GM18502 (cell line): ENCODE data around the gene DARS1.

ENCODE experiments used
- ATAC-seq: cut with Tn5 transposase; IDR thresholded peaks from one replicate; pipeline ENCODE4 v1.9.1; 2021; ENCODE audit warnings: mild to moderate bottlenecking; ENCODE audit not compliant: unreplicated experiment, poor library complexity

The DARS1 gene

DNA sequence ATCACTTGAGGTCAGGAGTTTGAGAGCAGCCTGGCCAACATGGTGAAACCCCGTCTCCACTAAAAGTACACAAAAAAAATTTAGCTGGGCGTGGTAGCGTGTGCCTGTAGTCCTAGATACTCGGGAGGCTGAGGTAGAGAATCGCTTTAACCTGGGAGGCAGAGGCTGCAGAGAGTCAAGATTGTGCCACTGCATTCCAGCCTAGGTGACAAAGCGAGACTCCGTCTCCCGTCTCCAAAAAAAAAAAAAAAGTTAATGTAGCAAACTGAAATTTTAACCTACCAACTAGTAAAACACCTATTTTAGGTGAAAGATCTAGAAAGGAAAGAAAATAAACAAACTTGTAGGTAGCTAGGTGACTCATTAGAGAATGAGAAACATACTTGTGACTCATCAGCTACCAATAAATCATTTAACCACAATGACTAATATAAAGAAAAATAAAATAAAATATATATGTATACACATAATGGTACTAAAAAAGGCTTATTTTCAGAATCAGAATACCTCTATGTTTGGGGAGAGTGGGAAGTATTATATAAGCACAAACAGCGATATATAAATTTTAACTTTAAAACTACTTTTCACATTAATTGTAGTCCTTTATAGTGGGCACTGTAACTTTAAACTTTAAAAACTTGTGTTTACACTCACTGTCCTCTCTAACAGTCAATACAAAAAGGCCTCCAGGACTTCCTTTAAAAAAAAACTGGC, 36.6 kb downstream of the DARS1 start:
- peak; percentile 86 for ATAC-seq

DNA sequence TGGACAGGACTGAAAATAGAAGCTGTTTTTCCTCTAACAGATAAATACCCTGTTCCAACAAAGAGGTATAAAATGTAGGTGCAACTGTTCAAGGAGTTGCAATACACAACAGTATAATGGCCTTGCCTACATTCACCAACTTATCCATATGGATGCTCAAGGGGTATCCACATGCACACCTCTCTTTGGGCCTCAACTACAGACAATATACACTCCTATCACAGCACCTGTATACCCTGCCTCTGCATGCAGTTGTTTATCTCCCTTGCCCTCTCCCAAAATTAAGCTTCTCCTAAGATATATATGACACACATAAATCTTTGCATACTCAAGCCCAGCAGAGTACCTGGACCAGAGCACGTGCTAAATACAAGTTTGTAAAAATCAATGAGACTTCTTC, 37.3 kb downstream of the DARS1 start:
- no peak for ATAC-seq

DNA sequence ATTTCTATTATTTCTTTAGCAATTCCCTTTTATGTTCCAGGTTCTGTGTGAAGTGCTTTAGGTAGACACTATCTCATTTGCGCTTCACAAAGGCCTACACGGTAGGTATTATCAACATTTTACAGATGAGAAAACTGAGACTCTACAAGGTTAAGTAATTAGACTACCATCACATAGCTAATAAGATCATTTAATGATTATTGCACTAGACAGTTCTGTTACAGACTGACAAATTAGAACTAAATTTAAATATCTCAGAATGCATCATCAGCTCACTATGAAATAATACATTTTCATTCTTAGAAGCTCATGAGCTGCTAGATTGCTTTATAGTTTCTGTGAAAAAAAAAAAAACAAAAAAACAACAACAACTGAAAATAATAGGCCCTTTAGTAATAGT, 37.9 kb downstream of the DARS1 start:
- no peak for ATAC-seq

DNA sequence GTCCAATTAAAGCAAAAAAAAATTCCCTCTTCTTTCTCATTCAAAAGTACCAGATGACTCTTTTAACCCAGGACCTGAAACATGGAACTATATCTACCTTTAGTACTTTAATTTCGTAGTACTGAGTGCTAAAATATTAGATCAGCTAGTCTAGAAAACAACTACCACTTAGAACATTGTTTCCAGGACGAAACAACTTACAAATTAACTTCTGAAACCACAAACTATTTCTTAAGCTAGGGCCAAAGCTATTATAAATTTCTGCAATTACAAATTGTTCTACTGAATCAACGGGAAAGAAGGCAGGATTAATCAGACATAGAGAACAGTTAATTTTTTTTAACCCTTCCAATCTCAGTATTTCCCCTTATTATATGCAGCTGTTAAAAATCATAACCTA, 39.9 kb downstream of the DARS1 start:
- no peak for ATAC-seq

DNA sequence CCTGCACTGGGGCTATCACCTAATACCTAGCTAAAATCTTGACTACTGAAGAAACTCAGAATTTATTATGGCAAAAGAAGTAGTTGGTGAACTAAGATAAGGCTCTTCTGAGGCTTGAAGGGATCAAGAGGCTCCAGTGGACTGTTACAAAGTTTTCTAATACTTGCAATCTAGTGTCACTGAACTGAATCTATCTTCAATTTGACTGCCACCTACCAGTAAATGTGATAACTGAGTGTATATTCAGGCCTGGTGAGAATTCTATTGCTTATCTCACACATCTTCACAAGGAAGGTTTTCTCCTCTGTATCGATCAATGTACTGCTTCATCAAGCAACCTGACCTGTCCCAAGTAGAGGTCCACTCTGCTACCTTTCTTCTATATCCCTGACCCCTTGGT, 40.8 kb downstream of the DARS1 start:
- ATAC-seq: no peak

DNA sequence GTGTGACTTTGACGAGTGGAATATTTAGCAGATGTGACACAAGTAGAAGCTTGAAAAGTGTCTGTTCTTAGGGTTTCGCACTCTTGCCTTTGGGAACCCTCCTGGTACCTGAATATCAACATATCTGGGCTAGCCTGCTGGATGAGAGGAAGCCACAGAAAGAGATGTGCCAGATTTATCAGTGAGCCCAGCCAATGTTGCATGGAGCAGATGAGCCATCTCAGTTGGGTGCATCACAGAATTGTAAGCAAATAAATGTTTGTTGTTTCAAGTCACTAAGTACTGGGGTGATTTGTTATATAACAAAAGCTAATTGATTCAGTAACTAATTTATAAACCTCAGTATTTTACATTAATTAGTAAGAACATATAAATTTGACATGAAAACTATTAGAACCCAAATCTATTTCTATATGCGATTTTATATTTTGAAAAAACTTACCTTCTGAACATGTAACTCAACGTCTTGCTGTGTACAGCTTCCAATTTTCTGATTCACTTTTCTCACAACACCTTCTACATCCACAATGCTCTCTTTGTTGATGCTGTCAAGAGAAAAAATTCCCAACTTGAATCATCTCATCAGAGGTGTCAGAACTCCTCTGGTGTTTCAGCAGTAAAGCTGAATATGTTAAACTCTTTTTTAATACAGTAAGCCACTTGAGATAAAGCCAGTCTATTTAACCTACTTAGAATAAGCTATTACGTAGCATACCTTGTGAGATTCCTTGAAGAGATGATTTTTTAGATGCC, 42.3 kb downstream of the DARS1 start:
- no peak for ATAC-seq

DNA sequence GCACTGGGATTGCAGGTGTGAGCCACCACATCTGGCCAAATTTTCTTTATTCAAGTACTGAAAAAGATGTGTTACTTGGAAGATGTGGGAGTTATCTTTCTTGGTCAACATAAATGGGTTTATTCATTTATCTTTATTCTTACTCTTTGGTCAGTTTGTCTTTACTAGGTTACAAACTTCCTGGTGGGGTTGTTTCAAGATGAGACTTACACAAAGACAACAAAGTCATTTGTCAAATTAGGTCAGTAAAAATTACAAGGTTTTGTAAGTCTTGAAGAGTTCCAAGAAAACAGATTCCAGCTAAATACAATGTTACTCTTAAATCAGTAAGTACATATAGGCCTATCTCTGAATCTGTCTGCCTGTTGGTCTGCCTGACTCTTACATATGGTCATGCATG, 48.9 kb downstream of the DARS1 start:
- ATAC-seq: no peak

DNA sequence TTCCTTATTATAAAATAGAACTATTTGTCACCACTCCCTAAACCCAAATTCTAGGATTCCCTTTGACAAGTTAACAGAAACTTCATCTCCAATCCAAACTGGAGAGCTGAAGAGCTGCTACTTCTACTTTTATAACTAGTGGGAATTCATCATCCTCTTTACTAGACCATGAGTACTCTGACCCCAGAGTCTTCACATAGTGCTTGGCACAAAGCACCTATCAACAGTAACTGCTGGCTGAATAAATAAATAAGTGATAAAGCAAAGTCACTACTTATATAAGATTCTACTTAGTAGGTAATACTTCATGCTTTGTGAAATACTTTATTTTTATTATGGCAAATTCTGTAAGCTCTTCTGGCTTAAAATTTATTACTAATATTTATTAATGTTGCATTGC, 49.5 kb downstream of the DARS1 start:
- ATAC-seq: no peak

DNA sequence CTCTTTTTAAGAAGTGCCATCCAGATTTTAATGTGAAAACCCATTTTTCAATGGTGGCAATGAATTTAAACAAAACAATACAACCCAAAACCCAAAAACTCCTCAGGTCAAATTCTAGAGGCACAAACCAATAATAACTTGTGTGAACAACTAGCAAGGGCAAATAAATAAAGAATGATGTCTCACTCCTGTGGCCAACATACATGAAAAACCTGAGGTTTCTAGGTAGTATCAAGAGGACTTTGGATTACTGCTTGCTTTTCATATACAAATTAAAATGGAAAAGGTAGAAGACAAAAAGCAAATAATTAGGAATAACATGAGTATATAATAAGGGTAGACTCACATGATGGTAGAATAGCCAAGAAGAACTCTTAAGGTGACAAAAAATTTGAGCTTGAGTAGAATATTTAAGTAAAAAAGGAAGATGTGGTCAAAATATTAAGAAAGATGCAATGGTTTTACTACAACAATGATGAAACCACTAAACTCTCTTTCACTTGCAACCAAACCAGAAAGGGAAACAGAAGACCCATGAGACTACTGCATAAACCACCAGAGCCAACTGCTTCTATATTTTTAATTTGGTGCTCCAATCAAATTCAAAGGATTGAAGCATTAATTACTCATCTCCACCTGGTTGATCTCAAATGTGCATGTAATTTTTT, 53.5 kb downstream of the DARS1 start:
- peak; percentile 90 for ATAC-seq

DNA sequence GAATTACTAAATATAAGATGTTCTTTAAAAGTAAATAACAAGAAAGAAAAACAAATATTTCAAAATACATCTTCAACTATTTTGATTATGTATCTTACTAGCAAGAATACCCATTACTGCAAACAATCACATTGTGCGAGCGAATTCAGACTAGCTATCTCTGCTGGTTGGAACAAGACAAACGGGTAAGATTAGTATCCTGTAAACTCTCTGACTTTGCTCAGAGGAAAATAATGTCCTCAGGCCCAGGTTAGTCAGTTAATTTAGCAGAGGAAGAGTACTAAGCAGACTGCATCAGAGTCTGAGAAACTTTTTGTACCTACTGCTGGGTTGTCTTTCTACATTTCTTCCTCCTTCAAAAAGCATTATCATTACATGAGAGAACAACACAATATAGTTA, 58.8 kb downstream of the DARS1 start:
- no peak for ATAC-seq

DNA sequence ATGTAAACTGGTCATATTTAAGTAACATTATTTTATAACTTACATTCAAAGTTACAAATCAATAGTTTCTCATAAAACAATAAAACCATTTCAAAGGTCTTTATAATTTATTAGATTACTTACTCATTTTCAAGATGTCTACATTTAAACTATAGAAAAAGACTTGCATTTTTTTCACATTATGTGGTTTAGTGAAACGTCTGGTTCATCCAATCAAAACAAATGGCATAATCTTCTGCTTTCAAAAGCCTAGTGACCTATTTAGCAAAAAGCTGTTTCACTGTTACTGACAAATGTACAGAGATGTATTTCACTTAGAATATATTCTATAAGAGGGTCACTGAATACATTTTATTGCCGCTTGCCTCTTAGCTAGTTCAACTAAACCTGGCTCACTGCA, 59.9 kb downstream of the DARS1 start:
- no peak for ATAC-seq

DNA sequence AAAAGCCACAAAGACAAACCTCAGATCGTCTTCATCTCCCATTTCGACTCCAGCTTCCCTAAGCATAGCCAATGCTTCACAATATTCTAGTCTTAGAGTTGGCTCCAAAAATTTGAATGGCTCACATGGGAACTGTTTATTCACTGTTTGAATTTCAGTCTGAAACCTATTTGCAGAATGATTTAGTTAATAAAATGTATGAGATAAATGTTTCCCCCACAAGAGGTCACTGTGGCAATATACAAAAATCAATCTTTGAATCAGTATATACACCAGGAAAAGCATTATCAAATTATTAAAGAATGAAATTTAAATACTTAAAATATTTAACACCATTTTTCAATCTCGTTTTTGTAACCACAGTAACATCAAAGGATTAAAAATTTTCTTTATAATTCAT, 69.2 kb downstream of the DARS1 start:
- ATAC-seq: no peak

DNA sequence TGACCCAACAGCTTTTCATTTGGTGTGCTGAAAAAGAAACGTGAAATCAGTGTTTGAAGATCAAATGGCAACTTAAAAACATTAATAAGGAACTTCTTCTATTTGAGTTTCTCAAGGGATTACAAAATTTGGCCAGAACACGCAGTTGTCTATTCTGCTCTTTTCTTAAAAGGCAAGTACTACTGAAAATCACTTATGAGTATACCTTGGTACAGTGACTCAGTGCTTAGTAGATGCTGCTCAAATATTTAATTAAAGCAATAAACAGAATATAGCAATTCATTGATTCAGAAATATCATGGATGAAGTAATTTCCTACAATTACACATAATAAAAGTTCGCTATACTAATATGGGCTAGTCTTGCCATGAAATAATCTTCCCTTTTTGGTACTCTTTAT, 70.9 kb downstream of the DARS1 start:
- ATAC-seq: no peak

DNA sequence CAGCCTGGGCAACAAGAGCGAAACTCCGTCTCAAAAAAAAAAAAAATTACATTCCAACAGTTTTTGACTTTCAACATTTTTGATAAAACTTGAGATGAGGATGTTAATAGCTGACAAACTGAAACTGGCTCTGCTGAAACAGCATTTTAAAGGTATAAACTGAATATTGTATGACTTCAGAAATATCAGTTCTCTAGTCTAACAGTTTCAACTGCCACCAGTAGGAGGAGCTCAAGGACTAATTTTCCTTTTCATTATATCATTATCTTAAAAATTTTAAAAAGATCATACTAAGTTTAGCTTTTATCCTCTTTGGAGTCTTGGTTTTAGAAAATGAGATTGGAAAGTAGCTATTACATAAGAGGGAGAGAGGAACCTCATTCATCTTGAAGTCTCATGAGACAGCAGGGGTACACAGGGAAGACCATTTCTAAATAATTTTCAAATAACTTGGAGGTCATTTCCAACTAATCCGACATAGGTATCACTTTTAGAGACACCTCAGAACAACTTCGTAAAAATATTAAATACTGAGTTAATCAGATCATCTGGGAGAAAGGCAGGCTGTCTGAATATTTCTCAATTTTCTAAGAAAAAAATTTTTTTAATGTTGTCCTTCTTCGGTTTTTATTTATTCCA, 71.6 kb downstream of the DARS1 start:
- ATAC-seq: no peak

DNA sequence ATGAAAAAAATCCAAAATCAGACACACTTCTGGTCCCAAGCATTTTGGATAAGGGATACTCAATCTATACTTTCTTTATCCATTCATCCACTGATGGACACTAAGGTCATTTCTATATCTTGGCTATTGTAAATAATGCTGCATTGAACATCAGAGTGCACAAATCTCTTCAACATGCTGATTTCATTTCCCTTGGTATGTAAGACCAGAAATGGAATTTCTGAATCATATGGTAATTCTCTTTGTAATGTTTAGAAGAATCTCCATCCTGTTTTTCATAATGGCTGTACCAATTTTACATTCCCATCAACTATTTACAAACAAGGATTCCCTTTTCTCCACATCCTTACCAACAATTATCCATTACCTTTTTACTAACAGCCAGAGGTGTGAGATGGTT, 75.5 kb downstream of the DARS1 start:
- no peak for ATAC-seq

DNA sequence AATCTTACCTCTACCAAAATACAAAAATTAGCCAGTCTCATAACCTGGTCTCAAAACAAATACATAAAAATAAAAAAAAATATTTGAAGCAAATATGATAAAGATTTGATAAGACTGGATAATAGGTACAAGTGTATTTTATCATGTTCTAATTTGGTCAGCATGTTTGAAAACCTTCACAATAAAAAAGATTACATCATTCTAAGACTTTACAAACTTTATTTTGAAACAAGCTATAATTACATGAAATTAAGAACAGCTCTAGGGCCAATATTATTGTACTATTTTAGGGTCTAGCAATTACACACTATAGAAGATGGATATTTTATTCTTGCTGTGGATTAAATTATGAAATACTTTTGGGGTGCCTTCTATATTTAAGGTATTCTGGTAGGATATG, 79.7 kb downstream of the DARS1 start:
- ATAC-seq: no peak

DNA sequence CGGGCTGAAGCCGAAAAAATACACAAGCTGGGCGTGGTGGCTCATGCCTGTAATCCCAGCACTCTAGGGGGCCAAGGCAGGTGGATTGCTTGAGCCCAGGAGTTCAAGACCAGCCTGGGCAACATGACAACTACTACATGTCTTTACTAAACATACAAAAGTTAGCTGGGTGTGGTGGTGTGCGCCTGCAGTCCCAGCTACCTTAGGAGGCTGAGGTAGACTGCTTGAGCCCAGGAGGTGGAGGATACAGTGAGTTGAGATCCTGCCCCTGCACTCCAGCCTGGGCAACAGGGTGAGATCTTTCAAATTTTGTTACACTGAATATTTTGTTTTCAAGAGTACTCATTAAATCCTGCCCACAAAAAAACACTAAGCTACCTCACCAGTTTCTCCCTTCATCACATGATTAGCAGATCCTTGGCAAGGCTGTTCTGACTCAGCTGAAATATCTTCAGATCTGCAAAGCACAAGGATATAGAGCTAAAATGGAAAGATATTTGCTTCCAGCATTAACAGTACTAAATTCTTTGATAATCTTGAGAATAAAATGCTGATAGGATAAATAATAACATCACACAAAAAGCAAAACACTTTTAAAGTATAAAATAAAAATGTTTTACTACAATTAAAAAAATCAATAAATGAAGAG, 81.0 kb downstream of the DARS1 start:
- ATAC-seq: no peak

DNA sequence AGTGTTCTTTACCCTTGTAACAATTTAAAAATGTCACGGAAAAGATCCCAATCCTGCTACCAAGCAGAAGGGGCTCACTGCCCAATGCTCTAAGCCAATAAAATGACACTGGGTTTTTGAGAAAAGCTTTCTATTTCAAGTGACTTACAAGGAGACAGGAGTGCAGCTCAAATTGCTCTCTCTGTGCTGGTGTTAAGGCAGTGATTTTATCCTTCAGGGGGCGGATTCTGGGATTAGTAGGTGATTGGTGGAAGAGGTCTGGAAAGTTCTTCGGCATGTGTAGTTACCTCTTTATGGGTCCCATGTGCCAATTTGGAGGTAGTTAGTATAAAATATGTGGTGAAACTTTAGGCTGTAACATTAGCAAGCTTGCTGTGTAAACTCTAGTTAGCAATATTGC, 81.8 kb downstream of the DARS1 start:
- ATAC-seq: no peak

DNA sequence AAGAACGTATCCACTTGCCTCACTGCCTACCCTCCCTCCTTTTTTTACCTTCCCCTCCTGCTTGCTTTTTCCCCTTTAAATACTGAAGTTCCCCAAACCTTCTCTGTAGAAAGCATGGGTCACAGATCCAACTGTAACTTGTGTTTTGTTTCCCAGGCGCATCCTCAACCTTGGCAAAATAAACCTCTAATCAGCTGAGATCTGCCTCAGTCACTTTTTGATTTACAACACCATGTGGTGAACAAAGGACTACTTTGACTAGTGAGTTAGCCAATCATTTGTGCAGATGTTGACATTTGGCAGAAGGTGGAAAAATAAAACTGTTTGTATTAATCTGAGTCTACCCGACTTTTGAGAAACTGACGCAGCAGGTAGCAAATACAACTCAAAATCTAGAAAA, 85.9 kb downstream of the DARS1 start:
- ATAC-seq: no peak

DNA sequence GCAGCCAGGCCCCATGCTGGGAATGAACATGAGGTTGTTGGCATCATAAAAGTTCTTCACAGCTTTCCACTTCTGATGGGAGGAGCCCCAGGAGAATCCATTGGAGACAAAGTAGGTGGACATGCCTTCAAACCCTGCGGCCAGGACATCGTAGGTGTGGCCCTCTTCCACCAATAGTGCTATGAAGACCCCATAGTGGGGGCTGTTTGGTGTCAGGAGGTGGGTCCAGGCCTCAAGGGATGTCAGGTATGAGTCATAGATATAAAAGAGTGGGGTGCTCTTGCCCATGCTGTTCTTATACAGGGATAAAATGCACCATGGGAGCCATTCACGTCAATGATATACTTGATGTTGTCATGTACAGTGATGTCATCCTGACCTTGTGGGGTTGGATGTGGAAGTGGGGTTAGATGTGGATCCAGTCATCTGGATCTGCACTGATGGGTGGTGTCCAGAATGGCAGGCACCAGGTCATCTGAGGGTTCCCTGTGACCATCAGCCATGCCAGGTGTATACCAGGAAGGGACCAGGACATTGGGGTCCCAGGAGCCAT, 87.1 kb downstream of the DARS1 start:
- ATAC-seq: no peak
